Thoracic aorta (tissue), 2 donors: Measurements from ENCODE around the gene B4GALNT3. TPM values are rescaled to one million over a fixed set of nuclear protein-coding genes. Genes with fewer than 3 reads are reported as not detected.

Experiments used
- ATAC-seq: fragments of 150-250 bp; one replicate; pipeline ENCODE4 v1.8.0; 2017; ENCODE audit warnings: low read depth; ENCODE audit not compliant: insufficient number of reproducible peaks, low FRiP score
- DNase-seq: peaks from one replicate; pipeline ENCODE4 v3.0.0-alpha.2; 2020; ENCODE audit warnings: low spot score
- H3K27ac ChIP-seq, 2 donors: fragments of 200-600 bp; sonication (generic); 1 replicate in 1 of 2; 2 replicates in 1 of 2; pipeline ENCODE4 v1.5.1; 2016; ENCODE audit warnings: mild to moderate bottlenecking in 2 of 2, moderate library complexity in 2 of 2
- H3K27me3 ChIP-seq: fragments of 200-600 bp; sonication (generic); replicated peaks from 2 replicates; pipeline ENCODE4 v1.6.0; 2016; ENCODE audit warnings: mild to moderate bottlenecking; ENCODE audit not compliant: insufficient read depth
- H3K36me3 ChIP-seq: fragments of 200-600 bp; sonication (generic); one replicate; pipeline ENCODE4 v1.5.1; 2016
- H3K4me1 ChIP-seq, 2 donors: fragments of 200-600 bp; sonication (generic); 1 replicate in 1 of 2; 2 replicates in 1 of 2; pipeline versions ENCODE4 v1.5.1 to v1.6.0; 2016; ENCODE audit warnings: low read depth in 2 of 2, mild to moderate bottlenecking in 1 of 2; ENCODE audit not compliant: control insufficient read depth in 1 of 2
- H3K4me3 ChIP-seq: fragments of 200-600 bp; sonication (generic); 2 replicates; pipeline ENCODE4 v1.5.1; 2016; ENCODE audit warnings: mild to moderate bottlenecking
- H3K9me3 ChIP-seq: fragments of 200-600 bp; sonication (generic); 2 replicates; pipeline ENCODE4 v1.5.1; 2016
- total RNA-seq, 2 donors: library from RNA; depleted of rRNA; stranded (reverse); fragments of >200 nt; gene quantifications; one replicate each; pipeline versions ENCODE4 v1.1.0 to v1.2.3, GENCODE V29; 2016
- TF ChIP-seq, protein P1 (sequence below): fragments of 200-600 bp; sonication (generic); IDR thresholded peaks from one replicate; pipeline ENCODE4 v1.5.1; 2019; ENCODE audit warnings: antibody characterized with exemption

Gene B4GALNT3
- total RNA-seq, 2 donors from 2014 or later: 16.8 to 22.3 TPM

DNA sequence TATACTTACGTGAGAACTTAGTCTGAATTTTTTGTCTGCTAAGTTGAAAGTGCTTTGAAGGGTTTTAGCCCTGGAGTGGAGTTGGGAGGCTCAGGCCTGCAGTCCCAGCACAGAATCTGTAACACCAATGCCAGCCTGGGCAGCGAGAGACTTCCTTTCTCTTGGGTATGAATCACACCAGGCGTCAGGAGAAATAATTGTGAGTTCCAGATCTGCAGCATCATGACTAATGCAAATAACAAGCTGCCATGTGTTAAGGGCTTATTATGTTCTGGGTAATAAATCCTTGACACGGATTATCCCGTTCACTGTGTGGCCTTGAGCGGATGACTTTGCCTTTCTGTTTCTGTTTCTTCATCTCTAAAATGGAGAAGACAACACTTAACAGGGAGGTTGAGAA lies 70.6 kb downstream of the B4GALNT3 start:
- TF ChIP-seq, protein P1, sequence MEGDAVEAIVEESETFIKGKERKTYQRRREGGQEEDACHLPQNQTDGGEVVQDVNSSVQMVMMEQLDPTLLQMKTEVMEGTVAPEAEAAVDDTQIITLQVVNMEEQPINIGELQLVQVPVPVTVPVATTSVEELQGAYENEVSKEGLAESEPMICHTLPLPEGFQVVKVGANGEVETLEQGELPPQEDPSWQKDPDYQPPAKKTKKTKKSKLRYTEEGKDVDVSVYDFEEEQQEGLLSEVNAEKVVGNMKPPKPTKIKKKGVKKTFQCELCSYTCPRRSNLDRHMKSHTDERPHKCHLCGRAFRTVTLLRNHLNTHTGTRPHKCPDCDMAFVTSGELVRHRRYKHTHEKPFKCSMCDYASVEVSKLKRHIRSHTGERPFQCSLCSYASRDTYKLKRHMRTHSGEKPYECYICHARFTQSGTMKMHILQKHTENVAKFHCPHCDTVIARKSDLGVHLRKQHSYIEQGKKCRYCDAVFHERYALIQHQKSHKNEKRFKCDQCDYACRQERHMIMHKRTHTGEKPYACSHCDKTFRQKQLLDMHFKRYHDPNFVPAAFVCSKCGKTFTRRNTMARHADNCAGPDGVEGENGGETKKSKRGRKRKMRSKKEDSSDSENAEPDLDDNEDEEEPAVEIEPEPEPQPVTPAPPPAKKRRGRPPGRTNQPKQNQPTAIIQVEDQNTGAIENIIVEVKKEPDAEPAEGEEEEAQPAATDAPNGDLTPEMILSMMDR: no peak

DNA sequence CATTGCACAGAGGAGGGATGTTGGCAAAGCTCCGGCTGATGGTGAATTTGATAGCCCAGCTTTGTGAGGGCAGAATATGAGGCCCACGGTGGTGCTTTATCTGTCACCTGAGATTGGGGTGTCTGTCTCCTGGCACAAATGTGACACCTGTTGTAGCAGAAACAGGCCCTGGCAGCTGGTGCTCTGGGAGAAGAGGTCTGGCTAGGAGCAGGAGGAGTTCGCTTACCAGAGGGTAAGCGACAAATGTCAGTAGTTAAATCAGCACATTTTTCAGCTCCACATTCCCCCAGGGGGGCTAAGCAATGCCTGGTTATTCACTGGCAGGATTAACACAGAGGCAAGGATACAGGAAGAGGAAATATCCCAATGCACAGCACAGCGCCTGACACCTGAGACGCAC lies 71.1 kb downstream of the B4GALNT3 start:
- DNase-seq (no peak), ATAC-seq (no peak)
- no peaks in the 10 kb centered on the region for H3K27me3 ChIP-seq
- no peaks in the 10 kb centered on the region for H3K36me3 ChIP-seq
- H3K4me1 ChIP-seq: no peaks in the 10 kb centered on the region
- no peak overlapping the region for H3K4me3 ChIP-seq
- TF ChIP-seq, protein P1: no peak
- H3K9me3 ChIP-seq: peaks cover 6% of the 10 kb centered on the region
- H3K27ac ChIP-seq: peak overlapping the region in 1 of 2 donors; percentile 46

More for the DNA sequence above, 70.6 kb downstream of the B4GALNT3 start:
- ATAC-seq: peak; percentile 67
- H3K9me3 ChIP-seq: peaks cover 6% of the 10 kb centered on the region
- no peaks in the 10 kb centered on the region for H3K4me1 ChIP-seq
- no peak for DNase-seq
- no peak overlapping the region for H3K4me3 ChIP-seq
- H3K27me3 ChIP-seq: no peaks in the 10 kb centered on the region
- H3K36me3 ChIP-seq: no peaks in the 10 kb centered on the region
- H3K27ac ChIP-seq: peak overlapping the region in 1 of 2 donors; percentile 46

DNA sequence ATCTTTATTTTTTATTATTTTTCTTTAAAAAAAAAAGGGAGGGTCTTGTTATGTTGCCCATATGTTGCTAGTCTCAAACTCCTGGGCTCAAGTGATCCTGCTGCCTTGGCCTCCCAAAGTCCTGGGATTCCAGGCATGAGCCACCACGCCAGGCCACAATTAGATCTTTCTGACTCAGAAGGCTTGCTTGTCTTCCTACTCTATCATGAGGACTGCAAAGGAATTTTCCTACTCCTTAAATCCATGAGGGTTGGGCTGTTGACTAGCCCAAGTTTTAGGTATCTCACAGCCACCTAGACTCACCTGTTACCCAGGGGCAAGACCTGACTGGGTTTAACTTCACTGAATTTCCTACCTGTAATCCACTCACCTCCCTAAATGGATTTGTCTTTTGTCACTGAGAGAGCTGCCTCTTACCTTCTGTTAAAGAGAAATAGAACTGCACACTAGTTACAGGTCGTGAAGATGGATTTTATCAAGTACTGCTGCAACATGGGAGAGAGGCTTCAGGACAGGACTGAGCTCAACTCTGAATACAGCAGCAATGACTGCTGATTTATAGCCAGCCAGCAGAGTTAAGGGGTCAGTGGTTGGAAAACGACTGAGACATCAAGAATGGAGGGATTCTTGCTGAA lies 72.3 kb downstream of the B4GALNT3 start:
- H3K9me3 ChIP-seq: peaks cover 6% of the 10 kb centered on the region
- no peak overlapping the region for H3K27ac ChIP-seq
- ATAC-seq (no peak), DNase-seq (no peak)
- H3K4me1 ChIP-seq: no peaks in the 10 kb centered on the region
- TF ChIP-seq, protein P1: no peak
- no peaks in the 10 kb centered on the region for H3K27me3 ChIP-seq
- no peak overlapping the region for H3K4me3 ChIP-seq
- H3K36me3 ChIP-seq: no peaks in the 10 kb centered on the region

DNA sequence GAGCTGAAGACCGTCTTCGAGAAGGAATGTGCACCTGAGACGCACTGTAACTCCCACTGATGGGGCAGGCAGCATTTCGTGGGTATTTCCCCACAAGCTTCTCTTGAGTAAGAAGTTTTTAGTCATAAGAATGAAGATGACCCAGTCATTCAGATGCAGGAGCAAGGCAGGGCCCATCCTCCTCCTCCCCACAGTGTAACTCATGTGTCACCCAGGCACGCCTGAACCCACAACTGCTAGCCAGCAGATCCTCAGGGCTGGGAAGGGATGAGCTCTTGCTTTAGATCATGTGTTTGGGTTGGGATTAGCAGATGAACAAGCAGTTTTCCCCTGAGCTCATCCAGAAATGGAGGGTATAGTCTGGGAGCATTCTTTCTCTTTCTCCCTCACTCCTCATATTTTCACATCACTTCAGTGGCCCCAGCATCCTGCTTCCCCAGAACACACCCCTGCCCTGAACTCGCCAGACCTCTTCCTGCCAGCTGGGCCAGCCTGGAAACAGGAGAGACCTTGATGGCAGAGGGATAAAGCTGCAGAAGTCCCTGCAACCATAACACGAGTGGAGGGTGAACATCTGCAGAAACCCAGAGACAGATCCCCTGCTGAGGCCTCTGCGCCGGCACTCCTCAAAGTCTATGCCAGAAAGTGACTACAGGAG lies 73.3 kb downstream of the B4GALNT3 start:
- ATAC-seq: no peak
- Histone ChIP-seq H3K27me3 (no peaks in the 10 kb centered on the region), H3K4me3 (no peak overlapping the region), H3K27ac (no peak overlapping the region), H3K36me3 (no peaks in the 10 kb centered on the region), H3K4me1 (no peaks in the 10 kb centered on the region), H3K9me3 (peaks cover 6% of the 10 kb centered on the region)
- DNase-seq: no peak
- TF ChIP-seq, protein P1: no peak

DNA sequence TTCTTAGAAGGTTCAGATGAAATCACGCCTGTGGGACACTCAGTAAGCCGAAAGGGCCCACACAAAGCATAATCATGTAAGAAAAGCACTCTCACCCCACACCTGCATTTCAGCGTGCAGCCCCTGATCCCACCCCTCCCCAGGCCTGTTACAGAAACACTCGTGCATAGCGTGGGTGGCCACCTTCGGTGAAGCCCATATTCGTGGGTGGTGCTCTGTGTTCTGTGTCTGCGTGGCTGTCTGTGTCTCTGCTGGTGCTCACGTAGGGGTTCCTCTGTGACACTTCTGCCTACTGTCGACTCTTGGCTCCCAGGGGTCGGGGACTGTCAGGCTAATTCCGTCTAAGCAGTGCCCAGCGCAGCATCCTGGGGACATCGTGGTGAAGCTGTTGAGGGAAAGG lies 74.0 kb downstream of the B4GALNT3 start:
- TF ChIP-seq, protein P1: no peak
- H3K4me1 ChIP-seq: peaks cover 3 to 6% of the 10 kb centered on the region in 2 donors
- H3K9me3 ChIP-seq: peaks cover 6% of the 10 kb centered on the region
- H3K36me3 ChIP-seq: no peaks in the 10 kb centered on the region
- no peaks in the 10 kb centered on the region for H3K27me3 ChIP-seq
- DNase-seq (no peak), ATAC-seq (no peak)
- no peak overlapping the region for H3K4me3 ChIP-seq
- no peak overlapping the region for H3K27ac ChIP-seq
